ENCODE data around the gene ASPM. TPM values are rescaled to one million over a fixed set of nuclear protein-coding genes. Genes with fewer than 3 reads are reported as not detected.

Gene ASPM
- total RNA-seq, 1 donor from 2014 or later, result 5.7 TPM

- Histone ChIP-seq H3K9ac (ENCODE audit: low read depth in 1 of 3, low read length in 3 of 3) (no peak overlapping the region), H3K27me3 (ENCODE audit: control insufficient read depth in 3 of 3, insufficient read depth in 3 of 3, low read length in 3 of 3) (peaks cover 0 to 5% (median 0%) of the 10 kb centered on the region in 3 donors), H3K9me3 (ENCODE audit: control insufficient read depth in 3 of 3, low read length in 3 of 3) (no peaks in the 10 kb centered on the region), H3K4me3 (ENCODE audit: low read length in 3 of 3) (peak overlapping the region; percentile 71 to 86 (median 72)), H3K4me1 (ENCODE audit: control insufficient read depth in 3 of 3, insufficient read depth in 3 of 3, low read length in 3 of 3) (peaks cover 4 to 6% (median 6%) of the 10 kb centered on the region in 3 donors), H3K27ac (ENCODE audit: low read depth, low read length) (no peak overlapping the region), H3K36me3 (ENCODE audit: control insufficient read depth in 3 of 3, insufficient read depth in 3 of 3, low read length in 3 of 3) (no peaks in the 10 kb centered on the region)
Measured at GRCh38 chr1:197145446-197146024, 934 bp downstream of the ASPM start.

GRCh38 chr1:197144570-197145325, 1.7 kb downstream of the ASPM start:
- peaks cover 0 to 5% (median 0%) of the 10 kb centered on the region in 3 donors for H3K27me3 ChIP-seq (ENCODE audit: control insufficient read depth in 3 of 3, insufficient read depth in 3 of 3, low read length in 3 of 3)
- H3K4me1 ChIP-seq (ENCODE audit: control insufficient read depth in 3 of 3, insufficient read depth in 3 of 3, low read length in 3 of 3), result peaks cover 4 to 6% (median 6%) of the 10 kb centered on the region in 3 donors
- H3K9me3 ChIP-seq (ENCODE audit: control insufficient read depth in 3 of 3, low read length in 3 of 3), result no peaks in the 10 kb centered on the region
- no peak overlapping the region for H3K27ac ChIP-seq (ENCODE audit: low read depth, low read length)
- no peak overlapping the region for H3K9ac ChIP-seq (ENCODE audit: low read depth in 1 of 3, low read length in 3 of 3)
- no peak overlapping the region for H3K4me3 ChIP-seq (ENCODE audit: low read length in 3 of 3)
- H3K36me3 ChIP-seq (ENCODE audit: control insufficient read depth in 3 of 3, insufficient read depth in 3 of 3, low read length in 3 of 3), result no peaks in the 10 kb centered on the region

GRCh38 chr1:197143276-197143675, 3.2 kb downstream of the ASPM start:
- Histone ChIP-seq H3K4me1 (ENCODE audit: control insufficient read depth in 3 of 3, insufficient read depth in 3 of 3, low read length in 3 of 3) (peaks cover 4 to 6% (median 6%) of the 10 kb centered on the region in 3 donors), H3K27me3 (ENCODE audit: control insufficient read depth in 3 of 3, insufficient read depth in 3 of 3, low read length in 3 of 3) (peaks cover 0 to 5% (median 0%) of the 10 kb centered on the region in 3 donors), H3K4me3 (ENCODE audit: low read length in 3 of 3) (no peak overlapping the region), H3K9me3 (ENCODE audit: control insufficient read depth in 3 of 3, low read length in 3 of 3) (no peaks in the 10 kb centered on the region), H3K9ac (ENCODE audit: low read depth in 1 of 3, low read length in 3 of 3) (no peak overlapping the region), H3K36me3 (ENCODE audit: control insufficient read depth in 3 of 3, insufficient read depth in 3 of 3, low read length in 3 of 3) (no peaks in the 10 kb centered on the region), H3K27ac (ENCODE audit: low read depth, low read length) (no peak overlapping the region)

GRCh38 chr1:197141575-197141974, 4.9 kb downstream of the ASPM start:
- no peak overlapping the region for H3K9ac ChIP-seq (ENCODE audit: low read depth in 1 of 3, low read length in 3 of 3)
- no peak overlapping the region for H3K27ac ChIP-seq (ENCODE audit: low read depth, low read length)
- H3K4me1 ChIP-seq (ENCODE audit: control insufficient read depth in 3 of 3, insufficient read depth in 3 of 3, low read length in 3 of 3), result peaks cover 4 to 6% (median 6%) of the 10 kb centered on the region in 3 donors
- H3K4me3 ChIP-seq (ENCODE audit: low read length in 3 of 3), result no peak overlapping the region
- no peaks in the 10 kb centered on the region for H3K36me3 ChIP-seq (ENCODE audit: control insufficient read depth in 3 of 3, insufficient read depth in 3 of 3, low read length in 3 of 3)
- H3K27me3 ChIP-seq (ENCODE audit: control insufficient read depth in 3 of 3, insufficient read depth in 3 of 3, low read length in 3 of 3), result peaks cover 0 to 5% (median 0%) of the 10 kb centered on the region in 3 donors
- H3K9me3 ChIP-seq (ENCODE audit: control insufficient read depth in 3 of 3, low read length in 3 of 3), result no peaks in the 10 kb centered on the region

GRCh38 chr1:197140121-197140520, 6.3 kb downstream of the ASPM start:
- no peaks in the 10 kb centered on the region for H3K4me1 ChIP-seq (ENCODE audit: control insufficient read depth in 3 of 3, insufficient read depth in 3 of 3, low read length in 3 of 3)
- no peak overlapping the region for H3K4me3 ChIP-seq (ENCODE audit: low read length in 3 of 3)
- no peak overlapping the region for H3K9ac ChIP-seq (ENCODE audit: low read depth in 1 of 3, low read length in 3 of 3)
- H3K27ac ChIP-seq (ENCODE audit: low read depth, low read length), result no peak overlapping the region
- H3K9me3 ChIP-seq (ENCODE audit: control insufficient read depth in 3 of 3, low read length in 3 of 3), result no peaks in the 10 kb centered on the region
- no peaks in the 10 kb centered on the region for H3K27me3 ChIP-seq (ENCODE audit: control insufficient read depth in 3 of 3, insufficient read depth in 3 of 3, low read length in 3 of 3)
- no peaks in the 10 kb centered on the region for H3K36me3 ChIP-seq (ENCODE audit: control insufficient read depth in 3 of 3, insufficient read depth in 3 of 3, low read length in 3 of 3)

GRCh38 chr1:197139169-197139568, 7.3 kb downstream of the ASPM start:
- Histone ChIP-seq H3K4me1 (ENCODE audit: control insufficient read depth in 3 of 3, insufficient read depth in 3 of 3, low read length in 3 of 3) (no peaks in the 10 kb centered on the region), H3K9me3 (ENCODE audit: control insufficient read depth in 3 of 3, low read length in 3 of 3) (no peaks in the 10 kb centered on the region), H3K27me3 (ENCODE audit: control insufficient read depth in 3 of 3, insufficient read depth in 3 of 3, low read length in 3 of 3) (no peaks in the 10 kb centered on the region), H3K9ac (ENCODE audit: low read depth in 1 of 3, low read length in 3 of 3) (no peak overlapping the region), H3K27ac (ENCODE audit: low read depth, low read length) (no peak overlapping the region), H3K36me3 (ENCODE audit: control insufficient read depth in 3 of 3, insufficient read depth in 3 of 3, low read length in 3 of 3) (no peaks in the 10 kb centered on the region), H3K4me3 (ENCODE audit: low read length in 3 of 3) (no peak overlapping the region)

GRCh38 chr1:197137322-197137721, 9.1 kb downstream of the ASPM start:
- no peak overlapping the region for H3K9ac ChIP-seq (ENCODE audit: low read depth in 1 of 3, low read length in 3 of 3)
- no peaks in the 10 kb centered on the region for H3K9me3 ChIP-seq (ENCODE audit: control insufficient read depth in 3 of 3, low read length in 3 of 3)
- no peaks in the 10 kb centered on the region for H3K27me3 ChIP-seq (ENCODE audit: control insufficient read depth in 3 of 3, insufficient read depth in 3 of 3, low read length in 3 of 3)
- no peak overlapping the region for H3K4me3 ChIP-seq (ENCODE audit: low read length in 3 of 3)
- no peaks in the 10 kb centered on the region for H3K36me3 ChIP-seq (ENCODE audit: control insufficient read depth in 3 of 3, insufficient read depth in 3 of 3, low read length in 3 of 3)
- no peaks in the 10 kb centered on the region for H3K4me1 ChIP-seq (ENCODE audit: control insufficient read depth in 3 of 3, insufficient read depth in 3 of 3, low read length in 3 of 3)
- H3K27ac ChIP-seq (ENCODE audit: low read depth, low read length), result no peak overlapping the region

- Histone ChIP-seq H3K9me3 (ENCODE audit: control insufficient read depth in 3 of 3, low read length in 3 of 3) (no peaks in the 10 kb centered on the region), H3K9ac (ENCODE audit: low read depth in 1 of 3, low read length in 3 of 3) (no peak overlapping the region), H3K4me1 (ENCODE audit: control insufficient read depth in 3 of 3, insufficient read depth in 3 of 3, low read length in 3 of 3) (no peaks in the 10 kb centered on the region), H3K27ac (ENCODE audit: low read depth, low read length) (no peak overlapping the region), H3K36me3 (ENCODE audit: control insufficient read depth in 3 of 3, insufficient read depth in 3 of 3, low read length in 3 of 3) (no peaks in the 10 kb centered on the region), H3K4me3 (ENCODE audit: low read length in 3 of 3) (no peak overlapping the region), H3K27me3 (ENCODE audit: control insufficient read depth in 3 of 3, insufficient read depth in 3 of 3, low read length in 3 of 3) (no peaks in the 10 kb centered on the region)
Measured at GRCh38 chr1:197130677-197131304, 15.7 kb downstream of the ASPM start.

- Histone ChIP-seq H3K4me3 (ENCODE audit: low read length in 3 of 3) (no peak overlapping the region), H3K36me3 (ENCODE audit: control insufficient read depth in 3 of 3, insufficient read depth in 3 of 3, low read length in 3 of 3) (no peaks in the 10 kb centered on the region), H3K4me1 (ENCODE audit: control insufficient read depth in 3 of 3, insufficient read depth in 3 of 3, low read length in 3 of 3) (no peaks in the 10 kb centered on the region), H3K27me3 (ENCODE audit: control insufficient read depth in 3 of 3, insufficient read depth in 3 of 3, low read length in 3 of 3) (no peaks in the 10 kb centered on the region), H3K27ac (ENCODE audit: low read depth, low read length) (no peak overlapping the region), H3K9ac (ENCODE audit: low read depth in 1 of 3, low read length in 3 of 3) (no peak overlapping the region), H3K9me3 (ENCODE audit: control insufficient read depth in 3 of 3, low read length in 3 of 3) (no peaks in the 10 kb centered on the region)
Measured at GRCh38 chr1:197129698-197130097, 16.8 kb downstream of the ASPM start.

Data from skeletal muscle tissue (tissue), 4 donors.